ENCODE measurements around the gene KIF26B. TPM values are rescaled to one million over a fixed set of nuclear protein-coding genes. Genes with fewer than 3 reads are reported as not detected.
"Not testable (repeated sequence)": the region's sequence is repeated elsewhere in the genome, so short reads cannot be mapped to it uniquely, and the experiment has no call there.

KIF26B gene
- total RNA-seq, 1 experiment from 2014 or later, result 1.6 TPM

GRCh38 chr1:245671349-245671748 is 516.6 kb downstream of the KIF26B start:
- intact Hi-C loops (cut with micrococcal nuclease), result no loop called here
- BruUV-seq (replicated peaks), result no TSS peak
- H3K4me3 Mint-ChIP-seq (ENCODE audit: unreplicated experiment), result no peak overlapping the region

GRCh38 chr1:245671966-245672767 is 517.4 kb downstream of the KIF26B start:
- Mint-ChIP-seq H3K9me3 (ENCODE audit: unreplicated experiment) (peaks cover 6% of the 10 kb centered on the region), H3K27ac (ENCODE audit: low read depth, unreplicated experiment) (no peak overlapping the region), H3K4me3 (ENCODE audit: unreplicated experiment) (no peak overlapping the region), H3K4me1 (ENCODE audit: insufficient read depth, unreplicated experiment) (no peaks in the 10 kb centered on the region), H3K36me3 (ENCODE audit: insufficient read depth, unreplicated experiment) (no peaks in the 10 kb centered on the region), H3K27me3 (ENCODE audit: insufficient read depth, unreplicated experiment) (no peaks in the 10 kb centered on the region)
- no TSS peak for BruUV-seq (replicated peaks)
- CTCF ChIA-PET, result interaction anchor here (0.7 kb wide), 1 partner anchor 51 kb away, joined by 3 read pairs; no protein-coding TSS in a partner anchor
- POLR2A ChIA-PET, result no interaction called here
- DNase-seq (ENCODE audit: unreplicated experiment), result no peak
- intact Hi-C loops (cut with micrococcal nuclease), result no loop called here
- no peak for TF ChIP-seq CTCF (IDR thresholded peaks at IDR 0.05; ENCODE audit: unreplicated experiment)

More at GRCh38 chr1:245671349-245671748, 516.6 kb downstream of the KIF26B start:
- H3K4me1 Mint-ChIP-seq (ENCODE audit: insufficient read depth, unreplicated experiment), result no peaks in the 10 kb centered on the region
- CTCF ChIA-PET, result no interaction called here
- DNase-seq (ENCODE audit: unreplicated experiment), result peak; percentile 26
- POLR2A ChIA-PET, result no interaction called here
- no peaks in the 10 kb centered on the region for H3K36me3 Mint-ChIP-seq (ENCODE audit: insufficient read depth, unreplicated experiment)
- no peak overlapping the region for H3K27ac Mint-ChIP-seq (ENCODE audit: low read depth, unreplicated experiment)
- no peaks in the 10 kb centered on the region for H3K27me3 Mint-ChIP-seq (ENCODE audit: insufficient read depth, unreplicated experiment)
- TF ChIP-seq CTCF (IDR thresholded peaks at IDR 0.05; ENCODE audit: unreplicated experiment), result no peak
- H3K9me3 Mint-ChIP-seq (ENCODE audit: unreplicated experiment), result peaks cover 6% of the 10 kb centered on the region

GRCh38 chr1:245672836-245673656 is 518.3 kb downstream of the KIF26B start:
- H3K27me3 Mint-ChIP-seq (ENCODE audit: insufficient read depth, unreplicated experiment); BruUV-seq (replicated peaks); POLR2A ChIA-PET; DNase-seq (ENCODE audit: unreplicated experiment); H3K4me1 Mint-ChIP-seq (ENCODE audit: insufficient read depth, unreplicated experiment); intact Hi-C loops (cut with micrococcal nuclease); H3K36me3 Mint-ChIP-seq (ENCODE audit: insufficient read depth, unreplicated experiment); H3K27ac Mint-ChIP-seq (ENCODE audit: low read depth, unreplicated experiment); H3K4me3 Mint-ChIP-seq (ENCODE audit: unreplicated experiment); H3K9me3 Mint-ChIP-seq (ENCODE audit: unreplicated experiment): not testable (repeated sequence)
- CTCF ChIA-PET, result interaction anchor here (0.6 kb wide), 1 partner anchor 604 kb away, joined by 4 read pairs; no protein-coding TSS in a partner anchor

- no peak for DNase-seq (ENCODE audit: unreplicated experiment)
Measured at GRCh38 chr1:245673881-245674414, 519.2 kb downstream of the KIF26B start.

More at GRCh38 chr1:245673881-245674414, 519.2 kb downstream of the KIF26B start:
- ChIA-PET CTCF (interaction anchor here (0.6 kb wide), 1 partner anchor 605 kb away, joined by 4 read pairs; no protein-coding TSS in a partner anchor), POLR2A (interaction anchor here (0.6 kb wide), 1 partner anchor 507 kb away, joined by 4 read pairs; no protein-coding TSS in a partner anchor)
- Mint-ChIP-seq H3K27ac (ENCODE audit: low read depth, unreplicated experiment) (no peak overlapping the region), H3K36me3 (ENCODE audit: insufficient read depth, unreplicated experiment) (no peaks in the 10 kb centered on the region), H3K4me3 (ENCODE audit: unreplicated experiment) (no peak overlapping the region), H3K4me1 (ENCODE audit: insufficient read depth, unreplicated experiment) (no peaks in the 10 kb centered on the region), H3K27me3 (ENCODE audit: insufficient read depth, unreplicated experiment) (no peaks in the 10 kb centered on the region), H3K9me3 (ENCODE audit: unreplicated experiment) (peaks cover 6% of the 10 kb centered on the region)
- no peak for TF ChIP-seq CTCF (IDR thresholded peaks at IDR 0.05; ENCODE audit: unreplicated experiment)
- intact Hi-C loops (cut with micrococcal nuclease), result no loop called here
- no TSS peak for BruUV-seq (replicated peaks)
